HepG2 (cell line): ENCODE measurements around the gene CACNB4. TPM values are rescaled to one million over a fixed set of nuclear protein-coding genes. Genes with fewer than 3 reads are reported as not detected.

Experiments used
- ATAC-seq: fragments of 200-7000 bp; cut with Tn5 transposase; 3 replicates; pipeline ENCODE4 v1.9.1; 2020; ENCODE audit warnings: mild to moderate bottlenecking, moderate library complexity
- BruUV-seq: library from RNA; stranded (reverse); fragments of 400-500 nt; replicated peaks from 2 replicates; lab custom pipeline; 2021; lab: Mats Ljungman, UMichigan
- CTCF ChIA-PET: fragments of 300-600 bp; formaldehyde crosslinking; extraction: SDS; loops from one replicate; lab custom pipeline; 2021; ENCODE audit warnings: low total read pairs, inconsistent platforms, low intra/inter-chr PET ratio; lab: Yijun Ruan, JAX
- POLR2A ChIA-PET: fragments of 350-600 bp; sonication (Branson Sonifier 250); formaldehyde crosslinking; loops from one replicate; lab custom pipeline; 2020; ENCODE audit warnings: antibody characterized with exemption, inconsistent platforms; lab: Yijun Ruan, JAX
- DNase-seq: peaks from one replicate; pipeline ENCODE4 v3.0.0-alpha.2; 2015; ENCODE audit warnings: low spot score
- FAIRE-seq: peaks from 3 replicates; lab custom pipeline; 2011; peaks lifted over from hg19 to GRCh38; lab: Jason Lieb, UNC
- H2AFZ ChIP-seq: one replicate; pipeline ENCODE4 v1.6.1; 2011; ENCODE audit warnings: low read length, inconsistent platforms
- H3K27ac ChIP-seq: fragments of 300-600 bp; 3 replicates; pipeline ENCODE4 v1.8.0; 2011; ENCODE audit warnings: mixed run types, mild to moderate bottlenecking, mixed read lengths, low read length, inconsistent platforms; ENCODE audit not compliant: insufficient read depth; ENCODE audit errors: extremely low read length
- H3K27me3 ChIP-seq, 2 experiments: fragments of 200-600 bp in 1 of 2; 2 replicates in 1 of 2; 3 replicates in 1 of 2; pipeline versions ENCODE4 v1.6.0 to v1.8.0; 2011; ENCODE audit warnings: low read length in 2 of 2, mild to moderate bottlenecking in 2 of 2, moderate library complexity in 2 of 2, inconsistent platforms in 1 of 2; ENCODE audit not compliant: insufficient read depth in 2 of 2, control insufficient read depth in 1 of 2
- H3K36me3 ChIP-seq, 2 experiments: fragments of 200-600 bp in 1 of 2; replicated peaks in 1 of 2; 2 replicates in 1 of 2; 3 replicates in 1 of 2; pipeline versions ENCODE4 v1.5.1 to v1.8.0; 2011; ENCODE audit warnings: low read length in 2 of 2, inconsistent platforms in 1 of 2; ENCODE audit not compliant: insufficient read depth in 2 of 2, control insufficient read depth in 1 of 2
- H3K4me1 ChIP-seq: 2 replicates; pipeline ENCODE4 v1.5.1; 2012; ENCODE audit warnings: low read length, inconsistent platforms; ENCODE audit not compliant: insufficient read depth
- H3K4me2 ChIP-seq: 2 replicates; pipeline ENCODE4 v1.6.0; 2011; ENCODE audit warnings: low read depth, low read length, inconsistent platforms
- H3K4me3 ChIP-seq, 3 experiments: fragments of 200-600 bp in 1 of 3; sonication (generic), shearing (Covaris generic) in 1 of 3; replicated peaks in 1 of 3; 2 replicates each; pipeline ENCODE4 v1.5.1; 2011 to 2016; ENCODE audit warnings: low read length in 3 of 3, inconsistent platforms in 2 of 3, low read depth in 2 of 3, mild to moderate bottlenecking in 2 of 3, control low read depth in 1 of 3, mixed read lengths in 1 of 3; ENCODE audit not compliant: insufficient read depth in 1 of 3
- H3K79me2 ChIP-seq: one replicate; pipeline ENCODE4 v1.6.1; 2011; ENCODE audit warnings: low read length, inconsistent platforms; ENCODE audit not compliant: insufficient read depth
- H3K9ac ChIP-seq: 2 replicates; pipeline ENCODE4 v1.6.0; 2011; ENCODE audit warnings: mild to moderate bottlenecking, low read depth, low read length, inconsistent platforms; ENCODE audit not compliant: insufficient read depth
- H3K9me3 ChIP-seq: 2 replicates; pipeline ENCODE4 v1.5.1; 2012; ENCODE audit warnings: mild to moderate bottlenecking, low read length
- H4K20me1 ChIP-seq: 2 replicates; pipeline ENCODE4 v1.6.0; 2011; ENCODE audit warnings: inconsistent platforms, mild to moderate bottlenecking, low read length, moderate library complexity; ENCODE audit not compliant: insufficient read depth
- RCOR2 ChIP-seq: IDR thresholded peaks from 2 replicates; pipeline ENCODE4 v1.6.1; 2016; ENCODE audit warnings: missing biosample characterization, missing genetic modification reagents
- WGBS: methylation state at CpG from one replicate; pipeline ENCODE4 v1.1.6; 2017; ENCODE audit warnings: low lambda C conversion rate; 5-methylcytosine and 5-hydroxymethylcytosine counted together
- in situ Hi-C: cut with HindIII; loops from 2 replicates; pipeline ENCODE4 v1.10.0; 2017; ENCODE audit warnings: low pct_unique_long_range_greater_than_20kb; ENCODE audit not compliant: extremely low pct_ligation_motif_present
- intact Hi-C: fragments of 100-400 bp; cut with micrococcal nuclease; formaldehyde crosslinking; loops from one replicate; pipeline ENCODE4 v1.10.0; 2022; ENCODE audit not compliant: unreplicated experiment
- polyA plus RNA-seq, 8 experiments: library from polyadenylated mRNA; depleted of rRNA in 3 of 8; stranded (reverse) in 7 of 8; unstranded in 1 of 8; fragments of >200 nt; fragmentation: Illumina TruSeq in 4 of 8; extraction: Trizol in 4 of 8; gene quantifications; 2 replicates each; pipeline versions ENCODE4 v1.2.1 to v1.2.3, GENCODE V29; 2011 to 2016; ENCODE audit warnings: low read depth in 4 of 8, missing spikeins in 1 of 8, mixed read lengths in 1 of 8; ENCODE audit not compliant: insufficient read depth in 1 of 8
- total RNA-seq, 5 experiments: library from RNA; depleted of rRNA; stranded (reverse); fragments of >200 nt; fragmentation: Illumina TruSeq; extraction: Trizol; gene quantifications; 2 replicates each; pipeline ENCODE4 v1.2.3, GENCODE V29; 2016; ENCODE audit warnings: low read depth in 1 of 5
- TF ChIP-seq, protein P1 (sequence below): fragments of 450-650 bp; IDR thresholded peaks from 2 replicates; pipeline ENCODE4 v1.6.1; 2016
- TF ChIP-seq, protein P2 (sequence below): sonication (generic); formaldehyde crosslinking; IDR thresholded peaks from 2 replicates; pipeline ENCODE4 v1.5.0; 2020; ENCODE audit warnings: mild to moderate bottlenecking, missing genetic modification reagents, moderate library complexity

Gene CACNB4
- total and polyA plus RNA-seq, 2 of the 13 experiments (the other 11 are each of a cell fraction or from before 2014, with no cell fraction given), result 5.1 to 14.3 TPM

DNA sequence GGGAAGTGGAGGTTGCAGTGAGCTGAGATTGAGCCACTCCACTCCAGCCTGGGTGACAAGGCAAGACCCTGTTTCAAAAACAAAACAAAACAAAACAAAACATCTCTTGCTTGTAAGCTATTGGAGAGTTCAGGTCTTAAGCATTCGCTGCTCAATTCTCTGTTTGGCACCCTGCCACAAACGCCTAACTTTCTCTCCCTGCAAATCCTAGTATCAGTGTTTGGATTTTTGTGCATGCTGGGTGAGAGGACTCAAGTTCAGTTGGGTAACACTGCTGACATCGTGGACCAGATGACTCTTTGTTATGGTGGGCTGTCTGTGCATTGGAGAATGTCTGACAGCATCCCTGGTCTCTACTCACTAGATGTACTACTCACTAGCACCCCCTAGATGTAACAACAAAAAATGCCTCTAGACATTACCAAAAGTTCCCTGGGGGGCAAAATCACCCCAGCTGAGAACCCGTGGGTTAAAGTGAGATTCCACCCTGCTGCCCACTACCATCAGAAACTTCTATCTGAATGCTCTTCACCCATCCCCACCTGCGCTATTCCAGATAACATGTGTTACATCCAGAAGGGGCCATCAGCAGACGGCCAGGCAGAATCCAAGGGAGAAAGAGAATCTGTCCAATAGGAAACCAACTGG is 50.9 kb downstream of the CACNB4 start:
- ChIA-PET POLR2A (no interaction called here), CTCF (no interaction called here)
- in situ Hi-C loops, result loop anchor here (25.0 kb wide), 1 partner anchor 1439 kb away; the partner anchor contains the start of gene RPRM

More for the DNA sequence above, 50.9 kb downstream of the CACNB4 start:
- Histone ChIP-seq H3K4me3 (no peak overlapping the region), H4K20me1 (no peaks in the 10 kb centered on the region), H3K27me3 (peaks cover 0 to 21% of the 10 kb centered on the region in 2 experiments; a peak in 2 of 5 replicates), H3K27ac (no peak overlapping the region), H3K36me3 (no peaks in the 10 kb centered on the region), H3K9ac (no peak overlapping the region), H3K4me2 (no peak overlapping the region), H3K9me3 (no peaks in the 10 kb centered on the region)
- peak; percentile 21 for DNase-seq
- 34% methylated on average over 6 of the region's 6 CpGs for WGBS
- peak; percentile 76 for ATAC-seq
- intact Hi-C loops, result no loop called here
- no TSS peak for BruUV-seq
- TF ChIP-seq, protein P1, sequence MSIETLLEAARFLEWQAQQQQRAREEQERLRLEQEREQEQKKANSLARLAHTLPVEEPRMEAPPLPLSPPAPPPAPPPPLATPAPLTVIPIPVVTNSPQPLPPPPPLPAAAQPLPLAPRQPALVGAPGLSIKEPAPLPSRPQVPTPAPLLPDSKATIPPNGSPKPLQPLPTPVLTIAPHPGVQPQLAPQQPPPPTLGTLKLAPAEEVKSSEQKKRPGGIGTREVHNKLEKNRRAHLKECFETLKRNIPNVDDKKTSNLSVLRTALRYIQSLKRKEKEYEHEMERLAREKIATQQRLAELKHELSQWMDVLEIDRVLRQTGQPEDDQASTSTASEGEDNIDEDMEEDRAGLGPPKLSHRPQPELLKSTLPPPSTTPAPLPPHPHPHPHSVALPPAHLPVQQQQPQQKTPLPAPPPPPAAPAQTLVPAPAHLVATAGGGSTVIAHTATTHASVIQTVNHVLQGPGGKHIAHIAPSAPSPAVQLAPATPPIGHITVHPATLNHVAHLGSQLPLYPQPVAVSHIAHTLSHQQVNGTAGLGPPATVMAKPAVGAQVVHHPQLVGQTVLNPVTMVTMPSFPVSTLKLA, result peak; percentile 64
- TF ChIP-seq, protein P2, sequence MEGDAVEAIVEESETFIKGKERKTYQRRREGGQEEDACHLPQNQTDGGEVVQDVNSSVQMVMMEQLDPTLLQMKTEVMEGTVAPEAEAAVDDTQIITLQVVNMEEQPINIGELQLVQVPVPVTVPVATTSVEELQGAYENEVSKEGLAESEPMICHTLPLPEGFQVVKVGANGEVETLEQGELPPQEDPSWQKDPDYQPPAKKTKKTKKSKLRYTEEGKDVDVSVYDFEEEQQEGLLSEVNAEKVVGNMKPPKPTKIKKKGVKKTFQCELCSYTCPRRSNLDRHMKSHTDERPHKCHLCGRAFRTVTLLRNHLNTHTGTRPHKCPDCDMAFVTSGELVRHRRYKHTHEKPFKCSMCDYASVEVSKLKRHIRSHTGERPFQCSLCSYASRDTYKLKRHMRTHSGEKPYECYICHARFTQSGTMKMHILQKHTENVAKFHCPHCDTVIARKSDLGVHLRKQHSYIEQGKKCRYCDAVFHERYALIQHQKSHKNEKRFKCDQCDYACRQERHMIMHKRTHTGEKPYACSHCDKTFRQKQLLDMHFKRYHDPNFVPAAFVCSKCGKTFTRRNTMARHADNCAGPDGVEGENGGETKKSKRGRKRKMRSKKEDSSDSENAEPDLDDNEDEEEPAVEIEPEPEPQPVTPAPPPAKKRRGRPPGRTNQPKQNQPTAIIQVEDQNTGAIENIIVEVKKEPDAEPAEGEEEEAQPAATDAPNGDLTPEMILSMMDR (CRISPR knock-in tag), result peak; percentile 35
- no peak for TF ChIP-seq RCOR2 (CRISPR knock-in tag)
- TF ChIP-seq, all 625 proteins: peak for 2
- Histone ChIP-seq H2AFZ (no peak overlapping the region), H3K4me1 (no peaks in the 10 kb centered on the region), H3K79me2 (no peaks in the 10 kb centered on the region)
- peak; percentile 34 for FAIRE-seq
